Measurements from ENCODE around the gene CDH23.

- TF ChIP-seq CTCF (IDR thresholded peaks at IDR 0.05) (no peak), EZH2 (IDR thresholded peaks at IDR 0.05; ENCODE audit: borderline replicate concordance, insufficient read depth, low read depth, low read length, poor library complexity, severe bottlenecking) (no peak)
Observed at GRCh38 chr10:71718165-71718698, 321.5 kb downstream of the CDH23 start.
